ENCODE data around the gene METTL4. TPM values are rescaled to one million over a fixed set of nuclear protein-coding genes. Genes with fewer than 3 reads are reported as not detected.

The METTL4 gene
- total and polyA plus RNA-seq, 12 donors: 3.9 to 9.9 (median 5.4) TPM

- Histone ChIP-seq H3K27ac (no peak overlapping the region), H3K9me3 (no peaks in the 10 kb centered on the region), H3K4me1 (no peaks in the 10 kb centered on the region), H3K27me3 (no peaks in the 10 kb centered on the region), H3K36me3 (no peaks in the 10 kb centered on the region), H3K4me3 (no peak overlapping the region)
- intact Hi-C loops (cut with DNase I): no loop called here
- no peak for TF ChIP-seq CTCF (IDR thresholded peaks at IDR 0.05)
- ATAC-seq (no peak), DNase-seq (no peak)
- WGBS, 2 donors: 90 to 93% methylated on average over 2 of the region's 2 CpGs
These were observed 63.1 kb downstream of the METTL4 start for GRCh38 chr18:2508155-2508554.

GRCh38 chr18:2504642-2505041 is 66.7 kb downstream of the METTL4 start:
- intact Hi-C loops (cut with DNase I): no loop called here
- TF ChIP-seq CTCF (IDR thresholded peaks at IDR 0.05): no peak
- H3K27ac ChIP-seq: no peak overlapping the region
- DNase-seq (no peak), ATAC-seq (no peak)
- H3K9me3 ChIP-seq: no peaks in the 10 kb centered on the region
- H3K4me1 ChIP-seq: no peaks in the 10 kb centered on the region
- H3K4me3 ChIP-seq: no peak overlapping the region
- no peaks in the 10 kb centered on the region for H3K27me3 ChIP-seq
- H3K36me3 ChIP-seq: no peaks in the 10 kb centered on the region
- WGBS, 2 donors: 59 to 61% methylated on average over 1 of the region's 1 CpG

DNA sequence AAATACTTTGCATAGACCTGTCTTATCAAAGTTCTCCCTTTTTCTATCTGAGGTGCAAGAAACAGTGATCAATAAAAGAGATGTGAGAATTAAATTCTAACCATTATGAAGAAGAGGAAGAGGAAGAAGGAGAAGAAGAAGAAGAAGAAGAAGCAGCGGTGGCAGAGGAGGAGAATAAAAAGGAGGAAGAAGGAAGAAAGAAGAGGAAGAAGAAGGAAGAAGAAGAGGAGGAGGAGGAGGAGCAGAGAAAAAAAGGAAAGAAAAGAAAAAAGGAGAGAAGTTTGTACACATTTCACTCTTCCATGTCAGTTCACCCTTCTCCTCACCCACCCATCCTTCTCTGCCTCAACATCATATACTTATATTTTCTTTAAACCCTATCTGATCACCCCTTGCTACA is 68.4 kb downstream of the METTL4 start:
- Histone ChIP-seq H3K4me3 (no peak overlapping the region), H3K9me3 (no peaks in the 10 kb centered on the region), H3K36me3 (no peaks in the 10 kb centered on the region), H3K27me3 (no peaks in the 10 kb centered on the region), H3K4me1 (no peaks in the 10 kb centered on the region), H3K27ac (no peak overlapping the region)
- no peak for DNase-seq
- WGBS, 2 donors: 94% methylated on average over 1 of the region's 1 CpG
- intact Hi-C loops (cut with DNase I): no loop called here
- TF ChIP-seq CTCF (IDR thresholded peaks at IDR 0.05): no peak
- ATAC-seq: no peak

DNA sequence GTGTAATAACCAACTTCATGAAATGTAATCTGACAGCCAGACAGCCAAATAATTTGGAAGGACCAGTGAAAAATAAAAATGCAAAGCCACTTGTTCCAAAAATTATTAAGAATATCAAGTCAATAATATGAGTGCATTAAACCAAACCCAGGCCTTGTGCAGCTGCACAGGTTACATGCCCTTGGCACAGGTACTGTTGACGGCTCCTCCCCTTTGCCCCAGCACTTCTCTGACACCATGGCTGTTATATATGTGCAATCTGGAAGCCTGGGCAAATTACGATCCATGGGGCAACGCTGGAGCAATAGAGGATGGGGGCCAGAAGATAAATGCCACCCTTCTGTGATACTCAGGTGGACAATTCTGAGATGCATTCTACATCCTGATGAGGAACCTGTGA is 68.9 kb downstream of the METTL4 start:
- Histone ChIP-seq H3K36me3 (no peaks in the 10 kb centered on the region), H3K4me1 (no peaks in the 10 kb centered on the region), H3K9me3 (no peaks in the 10 kb centered on the region), H3K27me3 (no peaks in the 10 kb centered on the region), H3K27ac (no peak overlapping the region), H3K4me3 (no peak overlapping the region)
- ATAC-seq (no peak), DNase-seq (no peak)
- whole genome bisulfite sequencing, 2 donors: 60 to 75% methylated on average over 3 of the region's 3 CpGs
- intact Hi-C loops (cut with DNase I): no loop called here
- TF ChIP-seq CTCF (IDR thresholded peaks at IDR 0.05): no peak

Measured in heart right ventricle (tissue), 16 donors.